Measurements from ENCODE around the gene IDNK. TPM values are rescaled to one million over a fixed set of nuclear protein-coding genes. Genes with fewer than 3 reads are reported as not detected.

The IDNK gene
- polyA plus RNA-seq, 1 experiment, result 7.5 TPM

- DNase-seq (ENCODE audit: low read depth, low spot score), result no peak
- ChIA-PET CTCF (no interaction called here), POLR2A (no interaction called here)
- H3K27ac ChIP-seq (ENCODE audit: low read depth, low read length), result no peak overlapping the region
- no peaks in the 10 kb centered on the region for H3K9me3 ChIP-seq (ENCODE audit: control insufficient read depth, insufficient read depth, low read length)
- no peaks in the 10 kb centered on the region for H3K27me3 ChIP-seq (ENCODE audit: control insufficient read depth, insufficient read depth, low read length)
- no peak for TF ChIP-seq CTCF (IDR thresholded peaks at IDR 0.05; ENCODE audit: low read depth, low read length)
- no peak overlapping the region for H3K4me3 ChIP-seq (ENCODE audit: low read depth, low read length)
These were observed 19.9 kb downstream of the IDNK start for GRCh38 chr9:83642793-83643192.

DNA sequence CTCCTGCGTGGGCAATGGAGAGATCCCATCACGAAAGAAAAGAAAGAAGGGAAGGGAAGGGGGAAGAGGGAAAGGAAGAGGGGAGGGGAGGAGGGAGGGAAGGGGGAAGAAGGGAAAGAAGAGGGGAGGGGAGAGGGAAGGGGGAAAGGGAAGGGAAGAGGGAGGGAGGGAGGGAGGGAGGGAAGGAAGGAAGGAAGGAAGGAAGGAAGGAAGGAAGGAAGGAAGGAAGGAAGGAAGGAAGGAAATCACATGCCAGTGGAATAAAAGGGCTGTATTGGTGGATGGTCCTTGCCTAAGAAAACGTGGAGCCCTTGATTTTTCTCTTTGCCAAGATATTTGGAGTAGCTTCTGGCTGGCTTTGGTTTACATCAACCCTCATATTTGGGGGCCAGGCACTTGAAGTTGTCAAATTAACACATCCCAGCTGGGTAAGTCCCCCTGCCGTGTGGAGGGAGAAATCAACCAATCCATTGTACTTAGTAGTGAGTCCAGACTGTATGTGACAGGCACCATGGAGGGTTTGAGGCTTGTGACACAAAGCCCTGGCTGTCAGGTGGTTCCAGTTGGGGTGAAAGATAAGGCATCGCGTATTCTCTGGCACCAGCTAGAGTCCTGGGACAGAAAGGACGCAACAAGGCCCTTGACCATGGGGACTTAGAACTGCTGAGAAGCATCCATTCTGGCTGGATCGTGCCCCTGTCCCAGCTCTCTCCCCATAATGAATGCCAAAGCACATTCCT is 23.7 kb downstream of the IDNK start:
- H3K27me3 ChIP-seq (ENCODE audit: control insufficient read depth, insufficient read depth, low read length), result no peaks in the 10 kb centered on the region
- H3K9me3 ChIP-seq (ENCODE audit: control insufficient read depth, insufficient read depth, low read length), result no peaks in the 10 kb centered on the region
- ChIA-PET CTCF (no interaction called here), POLR2A (no interaction called here)
- TF ChIP-seq CTCF (IDR thresholded peaks at IDR 0.05; ENCODE audit: low read depth, low read length), result no peak
- no peak overlapping the region for H3K4me3 ChIP-seq (ENCODE audit: low read depth, low read length)
- DNase-seq (ENCODE audit: low read depth, low spot score), result no peak
- H3K27ac ChIP-seq (ENCODE audit: low read depth, low read length), result no peak overlapping the region

DNA sequence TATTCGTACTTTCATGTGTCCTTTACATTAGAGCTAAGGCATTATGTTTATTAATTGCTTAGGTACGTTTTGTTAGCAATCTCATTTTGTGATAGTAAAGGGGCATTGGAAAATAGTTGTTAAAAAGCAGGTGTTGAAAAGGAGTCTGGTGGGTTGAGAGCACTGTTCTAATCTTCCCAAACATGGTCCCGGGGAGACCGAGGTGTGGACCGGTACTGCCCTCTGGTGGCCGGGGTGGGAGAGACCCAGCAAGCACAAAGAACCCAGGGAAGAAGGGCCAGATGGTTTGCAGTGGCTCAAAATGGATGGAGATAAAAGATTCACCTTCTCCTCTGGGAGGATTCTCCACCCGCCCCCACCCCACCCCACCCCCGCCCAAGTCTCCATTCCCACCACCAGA is 26.1 kb downstream of the IDNK start:
- ChIA-PET CTCF (interaction anchor here (0.5 to 3.0 kb wide), 16 partner anchors 9 to 484 kb away, joined by 3 to 22 read pairs (median 6); no protein-coding TSS in a partner anchor), POLR2A (no interaction called here)
- DNase-seq (ENCODE audit: low read depth, low spot score), result no peak
- Histone ChIP-seq H3K27me3 (ENCODE audit: control insufficient read depth, insufficient read depth, low read length) (no peaks in the 10 kb centered on the region), H3K27ac (ENCODE audit: low read depth, low read length) (no peak overlapping the region), H3K9me3 (ENCODE audit: control insufficient read depth, insufficient read depth, low read length) (no peaks in the 10 kb centered on the region), H3K4me3 (ENCODE audit: low read depth, low read length) (no peak overlapping the region)
- TF ChIP-seq CTCF (IDR thresholded peaks at IDR 0.05; ENCODE audit: low read depth, low read length), result peak; percentile 70

GRCh38 chr9:83649515-83649914 is 26.6 kb downstream of the IDNK start:
- ChIA-PET CTCF (interaction anchor here (0.5 to 3.0 kb wide), 18 partner anchors 10 to 484 kb away, joined by 3 to 22 read pairs (median 5); partner anchors contain the start of gene IDNK), POLR2A (no interaction called here)
- no peak for DNase-seq (ENCODE audit: low read depth, low spot score)
- TF ChIP-seq CTCF (IDR thresholded peaks at IDR 0.05; ENCODE audit: low read depth, low read length), result no peak
- Histone ChIP-seq H3K27me3 (ENCODE audit: control insufficient read depth, insufficient read depth, low read length) (no peaks in the 10 kb centered on the region), H3K27ac (ENCODE audit: low read depth, low read length) (no peak overlapping the region), H3K4me3 (ENCODE audit: low read depth, low read length) (no peak overlapping the region), H3K9me3 (ENCODE audit: control insufficient read depth, insufficient read depth, low read length) (no peaks in the 10 kb centered on the region)

DNA sequence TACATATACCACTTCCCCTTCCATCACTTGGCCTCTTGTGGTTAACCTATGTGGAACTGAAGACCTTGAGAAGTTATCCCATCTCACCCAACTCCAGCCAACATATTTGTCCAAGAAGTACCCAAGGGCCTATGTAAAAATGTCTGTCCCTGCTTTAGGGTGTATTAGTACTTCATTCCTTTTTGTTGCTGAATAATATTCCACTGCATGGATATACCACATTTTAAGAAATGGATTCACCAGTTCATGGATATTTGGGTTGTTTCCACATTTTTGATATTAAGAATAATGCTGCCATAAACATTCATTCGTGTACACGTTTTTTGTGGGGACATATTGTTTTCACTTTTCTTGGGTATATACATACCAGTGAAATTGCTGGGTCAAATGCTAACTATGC is 28.6 kb downstream of the IDNK start:
- POLR2A ChIA-PET, result no interaction called here
- H3K4me3 ChIP-seq (ENCODE audit: low read depth, low read length), result no peak overlapping the region

More for the DNA sequence above, 28.6 kb downstream of the IDNK start:
- no peak overlapping the region for H3K27ac ChIP-seq (ENCODE audit: low read depth, low read length)
- no peak for DNase-seq (ENCODE audit: low read depth, low spot score)
- H3K9me3 ChIP-seq (ENCODE audit: control insufficient read depth, insufficient read depth, low read length), result no peaks in the 10 kb centered on the region
- no peak for TF ChIP-seq CTCF (IDR thresholded peaks at IDR 0.05; ENCODE audit: low read depth, low read length)
- H3K27me3 ChIP-seq (ENCODE audit: control insufficient read depth, insufficient read depth, low read length), result no peaks in the 10 kb centered on the region
- CTCF ChIA-PET, result interaction anchor here (3.0 kb wide), 1 partner anchor 11 kb away, joined by 12 read pairs; no protein-coding TSS in a partner anchor

Data from AG04450 (cell line).